Measurements from ENCODE around the gene LSM3.

The LSM3 gene

GRCh38 chr3:14178247-14179113 lies at the start of gene LSM3, which contains the start of gene XPC:
Gene LSM3 (plus strand): TSS chr3:14178817. CDS start chr3:14178861, 44 bp downstream.
Gene XPC (minus strand): TSS chr3:14178601. CDS start chr3:14178568, 33 bp downstream.
- DNase-seq: peak; percentile 99

- no peak for DNase-seq
Observed at GRCh38 chr3:14129296-14129695, 49.3 kb upstream of the LSM3 start.

GRCh38 chr3:14130230-14130629 lies 48.4 kb upstream of the LSM3 start:
- no peak for DNase-seq

GRCh38 chr3:14130707-14131106 lies 47.9 kb upstream of the LSM3 start:
- no peak for DNase-seq

GRCh38 chr3:14131134-14131533 lies 47.5 kb upstream of the LSM3 start:
- DNase-seq: no peak

- DNase-seq: no peak
Observed at GRCh38 chr3:14132120-14132519, 46.5 kb upstream of the LSM3 start.

- DNase-seq: no peak
Observed at GRCh38 chr3:14132689-14133088, 45.9 kb upstream of the LSM3 start.

GRCh38 chr3:14133188-14133800 lies 45.3 kb upstream of the LSM3 start:
- no peak for DNase-seq

GRCh38 chr3:14133876-14134275 lies 44.7 kb upstream of the LSM3 start:
- DNase-seq: no peak

- DNase-seq: no peak
Observed at GRCh38 chr3:14134291-14134690, 44.3 kb upstream of the LSM3 start.

GRCh38 chr3:14135581-14135980 lies 43.0 kb upstream of the LSM3 start:
- no peak for DNase-seq

- DNase-seq: no peak
Observed at GRCh38 chr3:14137004-14137403, 41.6 kb upstream of the LSM3 start.

GRCh38 chr3:14137445-14137844 lies 41.2 kb upstream of the LSM3 start:
- DNase-seq: no peak

- DNase-seq: no peak
Observed at GRCh38 chr3:14138109-14138877, 40.3 kb upstream of the LSM3 start.

GRCh38 chr3:14138878-14139655 lies 39.5 kb upstream of the LSM3 start:
- no peak for DNase-seq

GRCh38 chr3:14139771-14140170 lies 38.8 kb upstream of the LSM3 start:
- DNase-seq: no peak

GRCh38 chr3:14140668-14141067 lies 37.9 kb upstream of the LSM3 start:
- no peak for DNase-seq

- no peak for DNase-seq
Observed at GRCh38 chr3:14141144-14141543, 37.5 kb upstream of the LSM3 start.

GRCh38 chr3:14141602-14142341 lies 36.8 kb upstream of the LSM3 start:
- DNase-seq: no peak

- peak; percentile 85 for DNase-seq
Observed at GRCh38 chr3:14142567-14143270, 35.9 kb upstream of the LSM3 start.
